ENCODE results near the gene SAP30BP. TPM values are rescaled to one million over a fixed set of nuclear protein-coding genes. Genes with fewer than 3 reads are reported as not detected.

Gene SAP30BP
- total RNA-seq = 100 to 1,000 TPM; 112 to 113 TPM

DNA sequence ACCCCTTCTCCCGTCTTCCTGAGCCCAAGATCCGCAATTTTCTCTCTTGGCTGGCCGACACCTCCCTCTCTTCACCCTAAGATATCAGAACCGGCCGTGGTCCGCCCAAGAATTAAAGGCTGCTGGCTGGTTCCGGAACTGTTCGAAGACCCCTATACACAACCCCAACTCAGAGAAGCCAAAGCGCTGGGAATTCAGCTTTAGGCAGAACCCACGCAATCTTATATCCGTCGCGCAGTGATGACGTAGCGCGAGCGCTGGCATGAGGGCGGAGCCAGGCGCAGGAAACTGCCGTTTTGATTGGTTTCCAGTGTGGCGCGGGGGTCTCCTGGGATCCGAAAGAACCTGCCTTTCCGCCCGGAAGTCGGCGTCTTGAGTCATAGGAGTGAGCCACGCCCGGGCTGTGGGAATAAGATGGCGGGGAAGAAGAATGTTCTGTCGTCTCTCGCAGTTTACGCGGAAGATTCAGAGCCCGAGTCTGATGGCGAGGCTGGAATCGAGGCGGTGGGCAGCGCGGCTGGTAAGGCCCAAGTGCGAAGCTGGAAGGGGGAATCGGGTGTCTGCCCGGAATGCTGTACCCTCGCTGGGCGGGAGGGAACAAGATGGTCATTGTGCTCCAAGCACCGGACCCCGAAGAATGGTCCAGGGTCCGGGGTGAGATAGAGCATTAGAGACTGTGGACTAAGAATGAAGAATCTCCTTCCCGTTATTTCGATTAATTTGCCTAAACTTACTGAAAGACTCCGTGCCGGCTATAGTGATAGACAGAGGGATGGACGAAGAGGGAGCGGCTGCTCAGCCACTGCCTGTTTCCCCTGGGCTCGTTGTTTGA is at the start of gene SAP30BP, which contains the start of gene RECQL5:
Gene SAP30BP (plus strand): TSS at position 380 of the 832 bp plus-strand sequence. CDS start 35 bp downstream, at position 415.
Gene RECQL5 (minus strand): TSS at position 196 of the 832 bp plus-strand sequence. CDS start 597 bp downstream, outside the sequence.
- Mint-ChIP-seq H3K9me3 (no peaks in the 10 kb centered on the region), H3K36me3 (peaks cover 11% of the 10 kb centered on the region), H3K27ac (peak within 1 kb of the TSS; percentile 76), H3K27me3 (no peaks in the 10 kb centered on the region), H3K4me3 (peak within 1 kb of the TSS; percentile 68), H3K4me1 (peaks cover 23% of the 10 kb centered on the region)
- peak; percentile 95 for DNase-seq
- POLR2A ChIA-PET = interaction anchor here (0.5 to 2.4 kb wide), 16 partner anchors 10 to 396 kb away, joined by 3 to 16 read pairs (median 5); partner anchors contain the start of genes MIF4GD and UNK
- ATAC-seq (ENCODE audit: low read depth) = peak; percentile 100

DNA sequence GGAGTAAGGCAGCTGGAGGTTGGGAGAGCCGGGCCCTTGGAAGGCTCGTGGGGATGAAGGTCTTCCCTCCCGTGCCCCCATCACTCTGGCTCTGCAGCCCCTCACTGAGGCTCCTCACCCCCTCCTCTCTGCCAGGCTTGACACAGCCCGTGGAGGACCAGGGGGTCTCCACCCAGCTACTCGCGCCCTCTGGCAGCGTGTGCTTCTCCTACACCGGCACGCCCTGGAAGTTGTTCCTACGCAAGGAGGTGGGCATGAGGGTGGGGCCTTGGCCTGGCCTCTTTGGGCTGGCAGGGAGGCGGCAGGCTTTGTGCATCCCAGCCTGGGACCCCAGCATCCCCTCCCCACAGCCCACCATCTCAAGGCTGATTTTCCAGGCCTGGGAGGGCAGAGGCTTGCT is 49.5 kb upstream of the SAP30BP start:
- Mint-ChIP-seq H3K27ac (no peak overlapping the region), H3K4me1 (peaks cover under 1% of the 10 kb centered on the region), H3K9me3 (no peaks in the 10 kb centered on the region), H3K4me3 (no peak overlapping the region), H3K36me3 (no peaks in the 10 kb centered on the region), H3K27me3 (no peaks in the 10 kb centered on the region)
- ATAC-seq (ENCODE audit: low read depth) (no peak), DNase-seq (no peak)
- POLR2A ChIA-PET = no interaction called here

DNA sequence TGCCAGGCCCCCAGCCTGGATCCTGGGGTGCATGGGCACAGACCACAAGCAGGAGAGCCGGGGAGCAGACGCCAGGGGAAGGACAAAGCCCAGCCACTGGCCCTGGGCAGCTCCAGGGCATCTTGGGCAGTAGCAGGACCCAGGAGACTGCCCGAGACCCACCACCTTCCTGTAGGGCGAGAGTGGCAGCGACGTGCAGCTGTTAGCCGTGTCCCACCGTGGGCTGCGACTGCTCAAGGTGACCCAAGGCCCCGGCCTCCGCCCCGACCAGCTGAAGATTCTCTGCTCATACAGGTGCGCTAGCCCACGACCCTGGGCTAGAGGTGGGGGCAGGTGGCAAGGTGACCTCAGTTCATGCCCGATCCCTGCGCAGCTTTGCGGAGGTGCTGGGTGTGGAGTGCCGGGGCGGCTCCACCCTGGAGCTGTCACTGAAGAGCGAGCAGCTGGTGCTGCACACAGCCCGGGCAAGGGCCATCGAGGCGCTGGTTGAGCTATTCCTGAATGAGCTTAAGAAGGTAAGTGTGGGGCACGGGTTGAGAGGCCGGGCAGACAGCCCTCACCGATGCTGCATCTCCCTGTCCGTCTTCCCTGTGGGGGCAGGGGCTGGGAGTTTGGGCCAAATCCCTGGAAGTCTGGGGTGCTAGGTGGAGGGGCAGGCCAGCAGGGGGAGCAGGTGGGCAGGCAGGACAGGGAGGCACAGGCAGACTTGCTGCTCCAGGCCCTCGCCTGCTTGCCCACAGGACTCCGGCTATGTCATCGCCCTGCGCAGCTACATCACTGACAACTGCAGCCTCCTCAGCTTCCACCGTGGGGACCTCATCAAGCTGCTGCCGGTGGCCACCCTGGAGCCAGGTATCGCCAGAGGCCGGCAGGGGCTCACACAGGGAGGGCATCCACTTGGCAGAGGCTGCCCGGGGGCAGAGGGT is 47.4 kb upstream of the SAP30BP start:
- Mint-ChIP-seq H3K36me3 (no peaks in the 10 kb centered on the region), H3K4me1 (peaks cover 2% of the 10 kb centered on the region), H3K9me3 (no peaks in the 10 kb centered on the region), H3K27me3 (no peaks in the 10 kb centered on the region), H3K4me3 (no peak overlapping the region), H3K27ac (no peak overlapping the region)
- ATAC-seq (ENCODE audit: low read depth) = peak; percentile 28
- DNase-seq = peak; percentile 57
- POLR2A ChIA-PET = interaction anchor here (0.7 kb wide), 1 partner anchor 11 kb away, joined by 3 read pairs; no protein-coding TSS in a partner anchor

DNA sequence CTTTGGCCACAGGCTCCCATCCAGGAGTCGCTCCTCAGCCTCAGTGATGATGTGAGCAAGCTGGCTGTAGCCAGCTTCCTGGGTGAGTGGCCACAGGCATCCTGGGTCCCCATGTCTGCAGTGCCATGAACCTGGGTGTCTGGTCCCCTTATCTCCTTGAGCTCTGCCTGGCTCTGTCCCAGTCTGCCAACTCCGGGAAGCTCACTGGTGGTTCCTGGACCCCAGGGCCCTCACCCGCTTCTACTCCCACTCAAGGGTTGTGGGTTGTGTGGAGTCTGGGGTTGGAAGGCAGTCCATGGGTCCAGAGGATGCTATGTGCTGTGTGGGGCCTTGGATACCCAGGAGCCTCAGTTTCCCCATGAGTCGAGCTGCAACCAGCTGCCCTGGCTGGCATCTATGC is 45.6 kb upstream of the SAP30BP start:
- H3K4me1 Mint-ChIP-seq = peaks cover 2% of the 10 kb centered on the region
- H3K27ac Mint-ChIP-seq = no peak overlapping the region
- no peaks in the 10 kb centered on the region for H3K9me3 Mint-ChIP-seq
- no peak for DNase-seq
- ATAC-seq (ENCODE audit: low read depth) = no peak
- no peak overlapping the region for H3K4me3 Mint-ChIP-seq
- no peaks in the 10 kb centered on the region for H3K27me3 Mint-ChIP-seq
- H3K36me3 Mint-ChIP-seq = no peaks in the 10 kb centered on the region
- POLR2A ChIA-PET = interaction anchor here (0.6 kb wide), 1 partner anchor 32 kb away, joined by 3 read pairs; no protein-coding TSS in a partner anchor

DNA sequence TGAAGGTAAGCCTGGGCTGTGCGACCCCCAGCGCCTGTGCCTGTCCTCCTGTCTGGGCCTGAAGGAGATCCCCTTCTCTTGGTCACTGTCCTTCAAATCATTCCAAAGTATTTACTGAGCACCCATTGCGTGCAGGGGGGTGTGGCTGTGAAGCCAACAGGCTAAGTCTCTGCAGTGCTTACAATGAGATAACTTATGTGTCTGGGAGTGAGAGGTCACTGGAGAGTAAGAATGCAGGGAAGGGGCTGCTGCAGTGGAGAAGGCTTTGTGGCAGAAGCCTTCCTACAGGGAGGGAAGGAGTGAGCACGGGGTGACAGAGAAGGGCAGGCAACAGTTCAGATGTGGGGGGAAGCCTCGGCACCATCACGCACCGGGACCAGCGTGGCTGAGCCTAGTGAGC is 45.1 kb upstream of the SAP30BP start:
- DNase-seq (no peak), ATAC-seq (ENCODE audit: low read depth) (no peak)
- POLR2A ChIA-PET = no interaction called here
- Mint-ChIP-seq H3K36me3 (no peaks in the 10 kb centered on the region), H3K27ac (no peak overlapping the region), H3K9me3 (no peaks in the 10 kb centered on the region), H3K27me3 (no peaks in the 10 kb centered on the region), H3K4me1 (peaks cover 2% of the 10 kb centered on the region), H3K4me3 (no peak overlapping the region)

DNA sequence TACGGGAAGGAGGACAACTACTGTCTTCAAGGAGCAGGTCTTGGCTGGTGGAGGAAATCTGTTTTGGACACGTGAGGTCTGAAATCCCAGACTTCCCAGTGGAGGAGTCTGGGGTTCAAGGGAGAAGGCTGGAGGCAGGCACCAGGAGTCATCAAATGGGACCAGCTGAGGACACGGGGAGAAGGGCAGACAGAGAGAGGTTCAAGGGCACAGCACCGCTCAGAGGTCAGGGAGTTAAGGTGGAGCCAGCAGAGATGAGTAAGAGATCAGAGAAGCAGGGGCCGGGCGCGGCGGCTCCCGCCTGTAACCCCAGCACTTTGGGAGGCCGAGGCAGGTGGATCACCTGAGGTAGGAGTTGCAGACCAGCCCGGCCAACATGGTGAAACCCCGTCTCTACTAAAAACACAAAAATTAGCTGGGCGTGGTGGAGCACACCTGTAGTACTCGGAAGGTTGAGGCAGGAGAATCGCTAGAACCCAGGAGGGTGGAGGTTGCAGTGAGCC is 44.3 kb upstream of the SAP30BP start:
- no peaks in the 10 kb centered on the region for H3K36me3 Mint-ChIP-seq
- H3K9me3 Mint-ChIP-seq = no peaks in the 10 kb centered on the region
- H3K27me3 Mint-ChIP-seq = no peaks in the 10 kb centered on the region
- peak overlapping the region; percentile 57 for H3K27ac Mint-ChIP-seq
- ATAC-seq (ENCODE audit: low read depth) (no peak), DNase-seq (no peak)
- POLR2A ChIA-PET = no interaction called here
- H3K4me3 Mint-ChIP-seq = no peak overlapping the region
- H3K4me1 Mint-ChIP-seq = peaks cover 2% of the 10 kb centered on the region

DNA sequence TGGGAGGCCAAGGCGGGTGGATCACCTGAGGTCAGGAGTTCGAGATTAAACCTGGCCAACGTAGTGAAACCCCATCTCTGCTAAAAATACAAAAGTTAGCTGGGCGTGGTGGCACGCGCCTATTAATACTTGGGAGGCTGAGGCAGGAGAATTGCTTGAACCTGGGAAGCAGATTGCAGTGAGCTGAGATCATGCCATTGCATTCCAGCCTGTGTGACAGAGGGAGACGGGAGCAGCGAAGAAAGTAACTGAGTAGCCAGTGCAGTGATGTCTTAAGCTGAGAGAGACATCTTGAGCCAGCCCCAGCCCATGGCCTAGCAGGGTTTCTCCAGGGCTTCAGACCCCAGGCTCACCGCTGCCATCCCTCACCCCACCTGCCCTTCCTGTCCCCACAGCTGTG is 43.8 kb upstream of the SAP30BP start:
- H3K27ac Mint-ChIP-seq = no peak overlapping the region
- DNase-seq (no peak), ATAC-seq (ENCODE audit: low read depth) (no peak)
- POLR2A ChIA-PET = interaction anchor here (0.6 kb wide), 1 partner anchor 40 kb away, joined by 3 read pairs; no protein-coding TSS in a partner anchor
- H3K27me3 Mint-ChIP-seq = no peaks in the 10 kb centered on the region
- H3K4me3 Mint-ChIP-seq = no peak overlapping the region
- H3K9me3 Mint-ChIP-seq = no peaks in the 10 kb centered on the region
- H3K36me3 Mint-ChIP-seq = no peaks in the 10 kb centered on the region
- peaks cover 2% of the 10 kb centered on the region for H3K4me1 Mint-ChIP-seq

DNA sequence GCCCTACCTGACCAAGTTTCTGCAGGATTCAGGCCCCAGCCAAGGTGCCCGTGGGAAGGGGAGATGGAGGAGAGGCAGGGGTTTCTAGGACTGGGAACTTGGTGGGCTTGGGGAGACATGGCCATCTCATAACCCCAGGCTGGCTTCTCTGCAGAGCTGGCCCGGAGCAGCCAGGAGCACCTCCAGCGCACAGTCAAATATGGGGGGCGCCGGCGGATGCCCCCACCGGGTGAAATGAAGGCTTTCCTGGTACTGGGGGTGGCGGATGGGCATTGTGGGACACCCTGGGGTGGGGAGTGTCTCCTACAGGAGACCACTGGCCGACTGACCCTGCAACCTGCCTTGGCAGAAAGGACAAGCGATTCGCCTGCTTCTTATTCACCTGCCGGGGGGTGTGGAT is 43.1 kb upstream of the SAP30BP start:
- DNase-seq (no peak), ATAC-seq (ENCODE audit: low read depth) (no peak)
- H3K4me3 Mint-ChIP-seq = no peak overlapping the region
- POLR2A ChIA-PET = interaction anchor here (1.5 kb wide), 1 partner anchor 129 kb away, joined by 4 read pairs; no protein-coding TSS in a partner anchor
- H3K4me1 Mint-ChIP-seq = peaks cover 2% of the 10 kb centered on the region
- H3K27me3 Mint-ChIP-seq = no peaks in the 10 kb centered on the region
- H3K27ac Mint-ChIP-seq = no peak overlapping the region
- H3K9me3 Mint-ChIP-seq = no peaks in the 10 kb centered on the region
- H3K36me3 Mint-ChIP-seq = no peaks in the 10 kb centered on the region

DNA sequence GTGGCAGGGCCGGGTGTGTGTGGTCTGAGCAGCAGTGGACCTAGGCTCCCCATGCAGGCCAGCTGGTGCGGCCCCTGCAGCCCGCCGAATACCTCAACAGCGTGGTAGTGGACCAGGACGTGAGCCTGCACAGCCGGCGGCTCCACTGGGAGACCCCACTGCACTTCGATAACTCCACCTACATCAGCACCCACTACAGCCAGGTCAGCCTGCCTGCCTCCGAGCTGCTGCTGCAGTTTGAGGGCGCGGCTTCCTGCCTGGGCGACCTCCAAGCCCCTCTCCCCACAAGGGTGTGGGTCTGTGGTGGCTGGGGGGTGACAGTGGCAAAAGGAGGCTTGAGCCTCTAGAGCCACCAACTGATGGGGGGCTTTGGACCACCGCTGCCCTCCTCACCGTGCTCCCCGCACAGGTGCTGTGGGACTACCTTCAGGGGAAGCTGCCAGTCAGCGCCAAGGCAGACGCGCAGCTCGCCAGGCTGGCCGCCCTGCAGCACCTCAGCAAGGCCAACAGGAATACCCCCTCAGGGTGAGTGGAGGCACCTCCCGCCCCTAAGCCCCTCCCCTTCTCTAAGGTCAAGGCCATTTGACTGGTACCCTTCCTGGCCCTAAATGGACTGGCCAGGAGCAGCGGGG is 42.3 kb upstream of the SAP30BP start:
- Mint-ChIP-seq H3K9me3 (no peaks in the 10 kb centered on the region), H3K27me3 (no peaks in the 10 kb centered on the region), H3K27ac (no peak overlapping the region), H3K36me3 (no peaks in the 10 kb centered on the region), H3K4me3 (no peak overlapping the region), H3K4me1 (peaks cover 2% of the 10 kb centered on the region)
- no peak for DNase-seq
- ATAC-seq (ENCODE audit: low read depth) = no peak
- POLR2A ChIA-PET = interaction anchor here (1.2 to 1.5 kb wide), 2 partner anchors 106 to 128 kb away, joined by 3 to 4 read pairs; no protein-coding TSS in a partner anchor

DNA sequence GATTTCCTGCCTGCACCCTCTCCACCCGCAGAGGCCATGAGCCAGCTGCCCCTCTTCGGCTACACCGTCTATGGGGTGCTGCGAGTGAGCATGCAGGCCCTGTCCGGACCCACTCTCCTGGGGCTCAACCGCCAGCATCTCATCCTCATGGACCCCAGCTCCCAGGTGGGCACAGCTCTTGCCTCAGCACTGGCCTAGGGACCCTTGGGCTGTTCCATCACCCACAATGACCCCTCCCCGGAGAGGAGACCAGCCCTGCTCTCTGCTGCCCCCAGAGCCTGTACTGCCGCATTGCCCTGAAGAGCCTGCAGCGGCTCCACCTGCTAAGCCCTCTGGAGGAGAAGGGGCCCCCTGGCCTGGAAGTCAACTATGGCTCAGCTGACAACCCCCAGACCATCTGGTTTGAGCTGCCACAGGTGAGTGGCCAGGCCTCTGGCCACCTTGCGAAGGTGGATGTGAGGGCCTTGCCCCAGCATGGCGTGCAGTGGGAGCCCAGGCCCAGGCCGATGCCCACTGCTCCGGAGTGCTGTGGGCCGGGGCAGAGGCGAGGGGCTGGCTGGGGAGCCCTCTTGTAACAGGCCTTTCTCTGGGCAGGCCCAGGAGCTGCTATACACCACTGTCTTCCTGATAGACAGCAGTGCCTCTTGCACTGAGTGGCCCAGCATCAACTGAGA is 41.2 kb upstream of the SAP30BP start:
- Mint-ChIP-seq H3K4me1 (peaks cover 2% of the 10 kb centered on the region), H3K27me3 (no peaks in the 10 kb centered on the region), H3K9me3 (no peaks in the 10 kb centered on the region), H3K36me3 (no peaks in the 10 kb centered on the region), H3K27ac (no peak overlapping the region), H3K4me3 (no peak overlapping the region)
- DNase-seq = no peak
- ATAC-seq (ENCODE audit: low read depth) = peak; percentile 38
- POLR2A ChIA-PET = interaction anchor here (1.2 kb wide), 1 partner anchor 107 kb away, joined by 3 read pairs; no protein-coding TSS in a partner anchor

DNA sequence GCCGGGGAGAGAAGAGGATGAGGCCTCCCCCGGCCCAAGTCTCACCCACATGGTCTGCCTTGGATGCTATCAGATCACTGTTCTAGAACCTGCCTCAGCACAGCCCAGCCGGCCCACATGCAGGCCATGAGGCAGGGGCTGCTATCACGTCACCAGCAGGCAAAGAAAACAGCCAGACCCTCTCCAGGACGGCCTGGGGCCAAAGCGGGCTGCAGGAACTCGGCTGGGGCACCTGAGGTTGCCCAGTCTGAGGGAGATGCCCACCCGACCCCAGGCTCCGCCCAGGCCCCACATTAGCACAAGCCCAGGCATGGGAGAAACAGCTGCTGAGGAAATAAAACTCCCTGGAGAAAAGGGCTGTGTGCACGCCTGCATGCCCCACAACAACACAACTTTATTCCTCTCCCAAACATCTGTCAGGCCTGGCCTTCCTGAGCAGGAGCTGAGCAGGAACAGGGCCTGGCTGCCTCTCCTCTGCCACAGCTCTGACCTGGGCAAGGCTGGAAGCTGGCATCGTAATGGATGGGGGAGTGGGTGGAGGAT is 40.6 kb upstream of the SAP30BP start:
- POLR2A ChIA-PET = no interaction called here
- H3K4me1 Mint-ChIP-seq = peaks cover 2% of the 10 kb centered on the region
- no peak for DNase-seq
- no peak overlapping the region for H3K27ac Mint-ChIP-seq
- no peak for ATAC-seq (ENCODE audit: low read depth)
- no peaks in the 10 kb centered on the region for H3K36me3 Mint-ChIP-seq
- no peaks in the 10 kb centered on the region for H3K27me3 Mint-ChIP-seq
- H3K9me3 Mint-ChIP-seq = no peaks in the 10 kb centered on the region
- H3K4me3 Mint-ChIP-seq = no peak overlapping the region

DNA sequence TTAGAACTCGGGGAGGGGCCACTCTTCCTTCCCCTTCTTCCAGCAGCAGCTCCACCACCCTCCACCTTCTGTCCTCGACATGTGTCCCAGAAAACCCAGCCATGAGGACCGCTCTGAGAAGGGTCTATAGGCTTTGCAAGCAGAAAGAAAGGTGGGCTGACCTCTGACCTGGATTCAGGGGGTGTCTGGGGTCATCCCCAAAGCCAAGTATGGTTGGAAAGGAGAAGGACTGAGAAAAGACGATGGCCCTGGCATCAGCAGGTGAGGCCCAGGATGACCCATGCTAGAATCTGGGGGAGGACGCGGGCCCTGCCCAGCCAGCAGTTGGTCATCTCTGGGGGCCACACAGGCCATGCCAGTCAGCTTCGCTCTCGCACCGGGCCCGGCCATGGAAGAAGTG is 40.0 kb upstream of the SAP30BP start:
- H3K36me3 Mint-ChIP-seq = no peaks in the 10 kb centered on the region
- POLR2A ChIA-PET = no interaction called here
- peaks cover 2% of the 10 kb centered on the region for H3K4me1 Mint-ChIP-seq
- no peak for DNase-seq
- H3K27me3 Mint-ChIP-seq = no peaks in the 10 kb centered on the region
- ATAC-seq (ENCODE audit: low read depth) = no peak
- H3K9me3 Mint-ChIP-seq = no peaks in the 10 kb centered on the region
- no peak overlapping the region for H3K27ac Mint-ChIP-seq
- H3K4me3 Mint-ChIP-seq = no peak overlapping the region

Measured in activated naive CD8-positive, alpha-beta T cell treated with anti-CD3 and anti-CD28 coated beads, Interleukin-2, amount 10 ng/mL, durations not matched to agents 7 days and 5 days (primary cell).